Calu3 (cell line): ENCODE measurements around the gene KRTAP10-9. TPM values are rescaled to one million over a fixed set of nuclear protein-coding genes. Genes with fewer than 3 reads are reported as not detected.

Source experiments
- BruUV-seq: library from RNA; stranded (reverse); fragments of 400-500 nt; replicated peaks from 2 replicates; lab custom pipeline; 2021; lab: Mats Ljungman, UMichigan
- CTCF ChIA-PET: fragments of 300-600 bp; sonication (Branson Sonifier 250); formaldehyde crosslinking; loops from one replicate; lab custom pipeline; 2022; ENCODE audit warnings: antibody characterized with exemption; lab: Charles Lee
- DNase-seq: peaks from one replicate; pipeline ENCODE4 v3.0.0; 2022
- H3K27ac Mint-ChIP-seq: one replicate; pipeline ENCODE4 v1.8.0; 2022; ENCODE audit warnings: mixed read lengths; ENCODE audit not compliant: unreplicated experiment
- H3K27me3 Mint-ChIP-seq: one replicate; pipeline ENCODE4 v1.8.0; 2022; ENCODE audit warnings: mixed read lengths; ENCODE audit not compliant: unreplicated experiment
- H3K36me3 Mint-ChIP-seq: one replicate; pipeline ENCODE4 v1.8.0; 2022; ENCODE audit warnings: mild to moderate bottlenecking, moderate library complexity, mixed read lengths; ENCODE audit not compliant: insufficient read depth, unreplicated experiment
- H3K4me1 Mint-ChIP-seq: one replicate; pipeline ENCODE4 v1.8.0; 2022; ENCODE audit warnings: mild to moderate bottlenecking, low read depth, mixed read lengths; ENCODE audit not compliant: unreplicated experiment
- H3K4me3 Mint-ChIP-seq: one replicate; pipeline ENCODE4 v1.8.0; 2022; ENCODE audit warnings: mild to moderate bottlenecking, low read depth, moderate library complexity, mixed read lengths; ENCODE audit not compliant: unreplicated experiment
- H3K9me3 Mint-ChIP-seq: one replicate; pipeline ENCODE4 v1.8.0; 2022; ENCODE audit warnings: low read depth, mixed read lengths; ENCODE audit not compliant: unreplicated experiment
- CTCF ChIP-seq: fragments of 200-600 bp; IDR thresholded peaks from one replicate; pipeline ENCODE4 v1.8.0; 2022; ENCODE audit warnings: antibody characterized with exemption; ENCODE audit not compliant: unreplicated experiment
- intact Hi-C: fragments of 100-400 bp; cut with micrococcal nuclease; formaldehyde crosslinking; loops from one replicate; pipeline ENCODE4 v1.10.0; 2022; ENCODE audit not compliant: unreplicated experiment
- total RNA-seq: library from RNA; stranded (reverse); gene quantifications from 2 replicates; pipeline ENCODE4 v1.2.3, GENCODE V29; 2022

The KRTAP10-9 gene
- total RNA-seq, 1 experiment from 2014 or later: not detected

- H3K36me3 Mint-ChIP-seq: peaks cover 3% of the 10 kb centered on the region
- peaks cover 2% of the 10 kb centered on the region for H3K9me3 Mint-ChIP-seq
- no TSS peak for BruUV-seq
- no peak for DNase-seq
- intact Hi-C loops: no loop called here
- CTCF ChIA-PET: no interaction called here
- no peaks in the 10 kb centered on the region for H3K4me1 Mint-ChIP-seq
- no peak overlapping the region for H3K4me3 Mint-ChIP-seq
- no peak overlapping the region for H3K27ac Mint-ChIP-seq
- no peak for TF ChIP-seq CTCF
- peaks cover 85% of the 10 kb centered on the region for H3K27me3 Mint-ChIP-seq
Measured at GRCh38 chr21:44656868-44657267, 30.0 kb downstream of the KRTAP10-9 start.

- Mint-ChIP-seq H3K36me3 (peaks cover 3% of the 10 kb centered on the region), H3K4me3 (no peak within 1 kb of the TSS), H3K27ac (no peak within 1 kb of the TSS), H3K27me3 (peaks cover 89% of the 10 kb centered on the region), H3K4me1 (no peaks in the 10 kb centered on the region), H3K9me3 (peaks cover 2% of the 10 kb centered on the region)
- no TSS peak for BruUV-seq
- intact Hi-C loops: no loop called here
- no peak for DNase-seq
- CTCF ChIA-PET: no interaction called here
- TF ChIP-seq CTCF: no peak
Measured at GRCh38 chr21:44657635-44658540, 31.0 kb downstream of the KRTAP10-9 start, which contains the start of gene KRTAP12-3. KRTAP12-3 (plus strand) TSS chr21:44657932; CDS start chr21:44657980, 48 bp downstream.

GRCh38 chr21:44658541-44658910, 31.6 kb downstream of the KRTAP10-9 start:
- no peaks in the 10 kb centered on the region for H3K4me1 Mint-ChIP-seq
- CTCF ChIA-PET: no interaction called here

More at GRCh38 chr21:44658541-44658910, 31.6 kb downstream of the KRTAP10-9 start:
- no peak for TF ChIP-seq CTCF
- DNase-seq: no peak
- intact Hi-C loops: no loop called here
- no TSS peak for BruUV-seq
- peaks cover 84% of the 10 kb centered on the region for H3K27me3 Mint-ChIP-seq
- peaks cover 3% of the 10 kb centered on the region for H3K36me3 Mint-ChIP-seq
- no peak overlapping the region for H3K27ac Mint-ChIP-seq
- peaks cover 2% of the 10 kb centered on the region for H3K9me3 Mint-ChIP-seq
- H3K4me3 Mint-ChIP-seq: no peak overlapping the region
